ENCODE measurements around the gene SWAP70.

GRCh38 chr11:9784602-9785315 is 120.9 kb downstream of the SWAP70 start:
- TF ChIP-seq CTCF (conservative IDR thresholded peaks at IDR 0.05; ENCODE audit: low read depth, low read length): no peak
- TF ChIP-seq EZH2 (IDR thresholded peaks at IDR 0.05; ENCODE audit: borderline replicate concordance, low read depth, low read length, poor library complexity, severe bottlenecking): no peak
